ENCODE measurements around the gene ZNF486.

DNA sequence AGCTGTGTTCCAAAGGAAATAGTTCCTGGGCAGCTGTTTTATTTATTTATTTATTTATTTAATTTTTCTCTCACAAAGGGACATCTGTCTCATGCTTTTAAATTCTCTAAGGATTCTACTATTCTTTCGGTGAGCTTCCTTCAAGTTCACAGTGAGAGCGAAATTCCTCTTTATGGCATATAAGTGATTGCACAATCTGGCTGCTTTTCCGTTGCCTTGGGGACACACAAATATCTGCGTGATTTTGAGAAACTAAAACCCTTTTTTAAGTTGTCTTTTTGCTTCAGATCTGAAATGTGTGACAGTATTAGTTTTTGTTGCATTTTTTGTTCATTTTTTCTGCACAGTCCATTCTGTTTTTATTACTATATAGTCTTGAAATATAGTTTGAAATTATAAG, 19.2 kb downstream of the ZNF486 start:
- TF ChIP-seq EZH2 (IDR thresholded peaks at IDR 0.05; ENCODE audit: borderline replicate concordance, insufficient read depth, low read depth, low read length, poor library complexity, severe bottlenecking) = no peak
- TF ChIP-seq, protein P1, sequence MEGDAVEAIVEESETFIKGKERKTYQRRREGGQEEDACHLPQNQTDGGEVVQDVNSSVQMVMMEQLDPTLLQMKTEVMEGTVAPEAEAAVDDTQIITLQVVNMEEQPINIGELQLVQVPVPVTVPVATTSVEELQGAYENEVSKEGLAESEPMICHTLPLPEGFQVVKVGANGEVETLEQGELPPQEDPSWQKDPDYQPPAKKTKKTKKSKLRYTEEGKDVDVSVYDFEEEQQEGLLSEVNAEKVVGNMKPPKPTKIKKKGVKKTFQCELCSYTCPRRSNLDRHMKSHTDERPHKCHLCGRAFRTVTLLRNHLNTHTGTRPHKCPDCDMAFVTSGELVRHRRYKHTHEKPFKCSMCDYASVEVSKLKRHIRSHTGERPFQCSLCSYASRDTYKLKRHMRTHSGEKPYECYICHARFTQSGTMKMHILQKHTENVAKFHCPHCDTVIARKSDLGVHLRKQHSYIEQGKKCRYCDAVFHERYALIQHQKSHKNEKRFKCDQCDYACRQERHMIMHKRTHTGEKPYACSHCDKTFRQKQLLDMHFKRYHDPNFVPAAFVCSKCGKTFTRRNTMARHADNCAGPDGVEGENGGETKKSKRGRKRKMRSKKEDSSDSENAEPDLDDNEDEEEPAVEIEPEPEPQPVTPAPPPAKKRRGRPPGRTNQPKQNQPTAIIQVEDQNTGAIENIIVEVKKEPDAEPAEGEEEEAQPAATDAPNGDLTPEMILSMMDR (IDR thresholded peaks at IDR 0.05) = no peak

Data from B cell (primary cell).